HFF-Myc (cell line): ENCODE results near the gene OLIG2.

Experiments used
- DNase-seq: peaks from one replicate; pipeline ENCODE4 v3.0.0-alpha.2; 2011; ENCODE audit warnings: low read depth; ENCODE audit errors: extremely low read depth
- H3K4me3 ChIP-seq: replicated peaks from 2 replicates; pipeline ENCODE4 v1.5.1; 2011; ENCODE audit warnings: low read depth, mild to moderate bottlenecking, control low read depth, low read length
- TF ChIP-seq, protein P1 (sequence below): IDR thresholded peaks from 2 replicates; pipeline ENCODE4 v1.5.1; 2012; ENCODE audit warnings: mild to moderate bottlenecking, low read depth, low read length, control low read depth; ENCODE audit errors: missing control alignments

OLIG2 gene

GRCh38 chr21:33028287-33028670 is 2.5 kb downstream of the OLIG2 start:
- H3K4me3 ChIP-seq: no peak overlapping the region
- TF ChIP-seq, protein P1, sequence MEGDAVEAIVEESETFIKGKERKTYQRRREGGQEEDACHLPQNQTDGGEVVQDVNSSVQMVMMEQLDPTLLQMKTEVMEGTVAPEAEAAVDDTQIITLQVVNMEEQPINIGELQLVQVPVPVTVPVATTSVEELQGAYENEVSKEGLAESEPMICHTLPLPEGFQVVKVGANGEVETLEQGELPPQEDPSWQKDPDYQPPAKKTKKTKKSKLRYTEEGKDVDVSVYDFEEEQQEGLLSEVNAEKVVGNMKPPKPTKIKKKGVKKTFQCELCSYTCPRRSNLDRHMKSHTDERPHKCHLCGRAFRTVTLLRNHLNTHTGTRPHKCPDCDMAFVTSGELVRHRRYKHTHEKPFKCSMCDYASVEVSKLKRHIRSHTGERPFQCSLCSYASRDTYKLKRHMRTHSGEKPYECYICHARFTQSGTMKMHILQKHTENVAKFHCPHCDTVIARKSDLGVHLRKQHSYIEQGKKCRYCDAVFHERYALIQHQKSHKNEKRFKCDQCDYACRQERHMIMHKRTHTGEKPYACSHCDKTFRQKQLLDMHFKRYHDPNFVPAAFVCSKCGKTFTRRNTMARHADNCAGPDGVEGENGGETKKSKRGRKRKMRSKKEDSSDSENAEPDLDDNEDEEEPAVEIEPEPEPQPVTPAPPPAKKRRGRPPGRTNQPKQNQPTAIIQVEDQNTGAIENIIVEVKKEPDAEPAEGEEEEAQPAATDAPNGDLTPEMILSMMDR: no peak
- DNase-seq: no peak

DNA sequence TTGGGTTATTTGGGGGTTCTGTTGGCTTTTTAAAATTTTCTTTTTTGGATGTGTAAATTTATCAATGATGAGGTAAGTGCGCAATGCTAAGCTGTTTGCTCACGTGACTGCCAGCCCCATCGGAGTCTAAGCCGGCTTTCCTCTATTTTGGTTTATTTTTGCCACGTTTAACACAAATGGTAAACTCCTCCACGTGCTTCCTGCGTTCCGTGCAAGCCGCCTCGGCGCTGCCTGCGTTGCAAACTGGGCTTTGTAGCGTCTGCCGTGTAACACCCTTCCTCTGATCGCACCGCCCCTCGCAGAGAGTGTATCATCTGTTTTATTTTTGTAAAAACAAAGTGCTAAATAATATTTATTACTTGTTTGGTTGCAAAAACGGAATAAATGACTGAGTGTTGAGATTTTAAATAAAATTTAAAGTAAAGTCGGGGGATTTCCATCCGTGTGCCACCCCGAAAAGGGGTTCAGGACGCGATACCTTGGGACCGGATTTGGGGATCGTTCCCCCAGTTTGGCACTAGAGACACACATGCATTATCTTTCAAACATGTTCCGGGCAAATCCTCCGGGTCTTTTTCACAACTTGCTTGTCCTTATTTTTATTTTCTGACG is 3.1 kb downstream of the OLIG2 start:
- TF ChIP-seq, protein P1: no peak
- no peak for DNase-seq
- H3K4me3 ChIP-seq: no peak overlapping the region

DNA sequence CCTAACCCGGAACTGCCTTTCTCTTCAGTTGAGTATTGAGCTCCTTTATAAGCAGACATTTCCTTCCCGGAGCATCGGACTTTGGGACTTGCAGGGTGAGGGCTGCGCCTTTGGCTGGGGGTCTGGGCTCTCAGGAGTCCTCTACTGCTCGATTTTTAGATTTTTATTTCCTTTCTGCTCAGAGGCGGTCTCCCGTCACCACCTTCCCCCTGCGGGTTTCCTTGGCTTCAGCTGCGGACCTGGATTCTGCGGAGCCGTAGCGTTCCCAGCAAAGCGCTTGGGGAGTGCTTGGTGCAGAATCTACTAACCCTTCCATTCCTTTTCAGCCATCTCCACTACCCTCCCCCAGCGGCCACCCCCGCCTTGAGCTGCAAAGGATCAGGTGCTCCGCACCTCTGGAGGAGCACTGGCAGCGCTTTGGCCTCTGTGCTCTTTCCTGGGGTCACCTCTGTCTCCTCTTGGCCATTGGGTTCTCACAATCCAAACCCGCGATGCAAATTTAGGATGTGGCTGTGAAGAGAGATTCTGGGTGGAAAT is 3.7 kb downstream of the OLIG2 start:
- DNase-seq: no peak
- TF ChIP-seq, protein P1: no peak
- H3K4me3 ChIP-seq: no peak overlapping the region

GRCh38 chr21:33029975-33030461 is 4.3 kb downstream of the OLIG2 start:
- TF ChIP-seq, protein P1: no peak
- no peak for DNase-seq
- no peak overlapping the region for H3K4me3 ChIP-seq

DNA sequence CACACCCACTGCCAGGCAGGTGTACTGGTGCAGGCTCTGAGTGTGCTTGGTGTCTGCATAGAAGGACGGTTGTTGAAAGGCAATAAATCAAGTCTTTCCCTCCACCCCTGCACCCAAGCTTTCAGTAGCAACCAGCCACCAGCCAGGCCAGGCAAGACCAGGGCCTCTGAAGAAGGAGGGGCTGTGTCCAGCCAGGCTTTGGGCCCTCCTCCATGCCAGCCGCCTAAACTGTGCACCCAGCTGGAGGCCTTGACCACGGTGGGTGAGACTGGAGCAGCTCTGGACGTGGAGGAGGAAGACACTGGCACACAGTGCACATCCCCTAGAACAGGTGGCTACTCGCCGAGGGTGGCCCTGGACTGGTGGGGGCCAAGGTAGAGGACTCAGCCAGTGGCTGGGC is 4.9 kb downstream of the OLIG2 start:
- no peak for DNase-seq
- TF ChIP-seq, protein P1: no peak
- no peak overlapping the region for H3K4me3 ChIP-seq

GRCh38 chr21:33031152-33031911 is 5.6 kb downstream of the OLIG2 start:
- no peak for DNase-seq
- H3K4me3 ChIP-seq: no peak overlapping the region
- TF ChIP-seq, protein P1: no peak
